Esophagus muscularis mucosa (tissue), 4 donors: ENCODE measurements around the gene CUL3. TPM values are rescaled to one million over a fixed set of nuclear protein-coding genes. Genes with fewer than 3 reads are reported as not detected.

Experiments
- DNase-seq: peaks from one replicate; pipeline ENCODE4 v3.0.0-alpha.2; 2017; ENCODE audit errors: extremely low spot score
- H3K27ac ChIP-seq, 4 donors: fragments of 200-600 bp; sonication (generic); replicated peaks in 1 of 4; 1 replicate in 3 of 4; 2 replicates in 1 of 4; pipeline ENCODE4 v1.5.1; 2016 to 2019; ENCODE audit warnings: mild to moderate bottlenecking in 1 of 4
- H3K27me3 ChIP-seq, 4 donors: fragments of 200-600 bp; sonication (generic); one replicate each; pipeline versions ENCODE4 v1.5.1 to v1.6.0; 2016 to 2019
- H3K36me3 ChIP-seq, 4 donors: fragments of 200-600 bp; sonication (generic); one replicate each; pipeline ENCODE4 v1.5.1; 2016 to 2019
- H3K4me1 ChIP-seq, 4 donors: fragments of 200-600 bp; sonication (generic); one replicate each; pipeline ENCODE4 v1.5.1; 2016 to 2019
- H3K4me3 ChIP-seq, 4 donors: fragments of 200-600 bp; sonication (generic); 1 replicate in 2 of 4; 2 replicates in 2 of 4; pipeline ENCODE4 v1.5.1; 2016 to 2019; ENCODE audit warnings: mild to moderate bottlenecking in 4 of 4, moderate library complexity in 1 of 4
- H3K9me3 ChIP-seq, 4 donors: fragments of 200-600 bp; sonication (generic); 1 replicate in 3 of 4; 2 replicates in 1 of 4; pipeline ENCODE4 v1.5.1; 2016 to 2019
- CTCF ChIP-seq, 3 experiments: fragments of 200-600 bp in 2 of 3; fragments of 450-650 bp in 1 of 3; sonication (generic) in 2 of 3; IDR thresholded peaks; one replicate each; pipeline ENCODE4 v1.5.1; 2017 to 2019; ENCODE audit warnings: antibody characterized with exemption in 3 of 3, mild to moderate bottlenecking in 2 of 3, moderate library complexity in 1 of 3
- EP300 ChIP-seq: sonication (generic); formaldehyde crosslinking; IDR thresholded peaks from one replicate; pipeline ENCODE4 v1.6.1; 2017; ENCODE audit warnings: antibody characterized with exemption
- POLR2A ChIP-seq: fragments of 450-650 bp; IDR thresholded peaks from one replicate; pipeline ENCODE4 v1.6.1; 2017; ENCODE audit warnings: antibody characterized with exemption, moderate library complexity, mild to moderate bottlenecking, low read depth
- POLR2AphosphoS5 ChIP-seq, 2 donors: sonication (generic); formaldehyde crosslinking; IDR thresholded peaks; one replicate each; pipeline ENCODE4 v1.6.1; 2017; ENCODE audit warnings: antibody characterized with exemption in 2 of 2
- WGBS: methylation state at CpG from one replicate; pipeline ENCODE4 v1.1.5; 2018; 5-methylcytosine and 5-hydroxymethylcytosine counted together
- intact Hi-C: fragments of 100-400 bp; cut with DNase I; formaldehyde crosslinking; loops from one replicate; pipeline ENCODE4 v1.15.1; 2023
- total RNA-seq, 4 donors: library from RNA; depleted of rRNA; stranded (reverse); fragments of >200 nt; gene quantifications; one replicate each; pipeline versions ENCODE4 v1.1.0 to v1.2.1, GENCODE V29; 2016

Gene CUL3
- total RNA-seq, 4 donors from 2014 or later = 50.9 to 66.4 (median 59.7) TPM

GRCh38 chr2:224565452-224566035, 19.6 kb downstream of the CUL3 start:
- Histone ChIP-seq H3K9me3 (peaks cover 0 to 2% (median 0%) of the 10 kb centered on the region in 4 donors), H3K4me1 (peaks cover 42 to 85% (median 70%) of the 10 kb centered on the region in 4 donors), H3K36me3 (peaks cover 0 to 6% (median 0%) of the 10 kb centered on the region in 4 donors), H3K27ac (no peak overlapping the region), H3K27me3 (no peaks in the 10 kb centered on the region), H3K4me3 (no peak overlapping the region)
- intact Hi-C loops = no loop called here
- 89% methylated on average over 4 of the region's 4 CpGs for WGBS
- TF ChIP-seq POLR2A (no peak), POLR2AphosphoS5 (IDR thresholded peaks at IDR 0.05) (no peak)
- DNase-seq = no peak

- H3K4me3 ChIP-seq = no peak overlapping the region
- H3K27me3 ChIP-seq = no peaks in the 10 kb centered on the region
- no peak for DNase-seq
- H3K36me3 ChIP-seq = peaks cover 0 to 6% (median 0%) of the 10 kb centered on the region in 4 donors
- peaks cover 23 to 75% (median 60%) of the 10 kb centered on the region in 4 donors for H3K4me1 ChIP-seq
- H3K9me3 ChIP-seq = peaks cover 0 to 2% (median 0%) of the 10 kb centered on the region in 4 donors
- intact Hi-C loops = no loop called here
- no peak for TF ChIP-seq EP300
- TF ChIP-seq POLR2A = no peak
- TF ChIP-seq CTCF (IDR thresholded peaks at IDR 0.05) = no peak
- TF ChIP-seq POLR2AphosphoS5 (IDR thresholded peaks at IDR 0.05) = no peak
- H3K27ac ChIP-seq = no peak overlapping the region
These were observed 21.6 kb downstream of the CUL3 start for GRCh38 chr2:224563537-224563936.

GRCh38 chr2:224562831-224563230, 22.3 kb downstream of the CUL3 start:
- DNase-seq = no peak
- TF ChIP-seq CTCF (IDR thresholded peaks at IDR 0.05) (no peak), POLR2A (no peak), EP300 (no peak), POLR2AphosphoS5 (IDR thresholded peaks at IDR 0.05) (no peak)
- Histone ChIP-seq H3K4me3 (no peak overlapping the region), H3K9me3 (peaks cover 0 to 2% (median 0%) of the 10 kb centered on the region in 4 donors), H3K27ac (no peak overlapping the region), H3K27me3 (no peaks in the 10 kb centered on the region), H3K36me3 (peaks cover 0 to 6% (median 0%) of the 10 kb centered on the region in 4 donors), H3K4me1 (peaks cover 20 to 75% (median 53%) of the 10 kb centered on the region in 4 donors)
- WGBS = 50% methylated on average over 4 of the region's 4 CpGs
- intact Hi-C loops = no loop called here

GRCh38 chr2:224561234-224562005, 23.7 kb downstream of the CUL3 start:
- no peaks in the 10 kb centered on the region for H3K9me3 ChIP-seq
- no peak for DNase-seq
- H3K27ac ChIP-seq = no peak overlapping the region
- H3K4me1 ChIP-seq = peaks cover 16 to 81% (median 48%) of the 10 kb centered on the region in 4 donors
- H3K36me3 ChIP-seq = peaks cover 0 to 2% (median 0%) of the 10 kb centered on the region in 4 donors
- H3K4me3 ChIP-seq = no peak overlapping the region
- 71% methylated on average over 7 of the region's 7 CpGs for WGBS
- no peaks in the 10 kb centered on the region for H3K27me3 ChIP-seq
- no peak for TF ChIP-seq CTCF (IDR thresholded peaks at IDR 0.05)
- no peak for TF ChIP-seq EP300
- no peak for TF ChIP-seq POLR2AphosphoS5 (IDR thresholded peaks at IDR 0.05)
- TF ChIP-seq POLR2A = no peak
- intact Hi-C loops = no loop called here

GRCh38 chr2:224560549-224560948, 24.6 kb downstream of the CUL3 start:
- no peak for DNase-seq
- H3K27ac ChIP-seq = no peak overlapping the region
- H3K36me3 ChIP-seq = no peaks in the 10 kb centered on the region
- no peak overlapping the region for H3K4me3 ChIP-seq
- WGBS = 93% methylated on average over 2 of the region's 2 CpGs
- no peaks in the 10 kb centered on the region for H3K9me3 ChIP-seq
- intact Hi-C loops = no loop called here
- H3K4me1 ChIP-seq = peaks cover 16 to 83% (median 48%) of the 10 kb centered on the region in 4 donors
- H3K27me3 ChIP-seq = no peaks in the 10 kb centered on the region
- no peak for TF ChIP-seq POLR2A
- no peak for TF ChIP-seq CTCF (IDR thresholded peaks at IDR 0.05)
- TF ChIP-seq EP300 = no peak
- no peak for TF ChIP-seq POLR2AphosphoS5 (IDR thresholded peaks at IDR 0.05)
